ENCODE results near the gene RPS21. TPM values are rescaled to one million over a fixed set of nuclear protein-coding genes. Genes with fewer than 3 reads are reported as not detected.

Gene RPS21
- total and polyA plus RNA-seq, 2 of the 13 experiments (the other 11 are each of a cell fraction or from before 2014, with no cell fraction given): 2,647 to 11,063 TPM

GRCh38 chr20:62342910-62343309 is 44.0 kb upstream of the RPS21 start (continued):
- TF ChIP-seq PBX2 (CRISPR knock-in tag; IDR thresholded peaks at IDR 0.05) (no peak), ZNF441 (CRISPR knock-in tag; IDR thresholded peaks at IDR 0.05; ENCODE audit: borderline replicate concordance) (no peak), ZFP36L1 (CRISPR knock-in tag; IDR thresholded peaks at IDR 0.05) (no peak), SMARCC2 (IDR thresholded peaks at IDR 0.05) (no peak), ZC3H13 (CRISPR knock-in tag; IDR thresholded peaks at IDR 0.05) (no peak), ZNF335 (CRISPR knock-in tag; IDR thresholded peaks at IDR 0.05) (no peak), JARID2 (CRISPR knock-in tag; IDR thresholded peaks at IDR 0.05; ENCODE audit: insufficient replicate concordance) (no peak), HNF4G (IDR thresholded peaks at IDR 0.05; ENCODE audit: borderline replicate concordance, low read depth, low read length) (0 out of 2 replicates have a peak, but pooled peaks have one; percentile 33), HNF4G (CRISPR knock-in tag; IDR thresholded peaks at IDR 0.05; ENCODE audit: borderline replicate concordance, low read depth) (no peak), GZF1 (CRISPR knock-in tag; IDR thresholded peaks at IDR 0.05) (0 out of 2 replicates have a peak, but pooled peaks have one; percentile 66), ZNF280D (CRISPR knock-in tag; IDR thresholded peaks at IDR 0.05) (0 out of 2 replicates have a peak, but pooled peaks have one; percentile 29), DBP (CRISPR knock-in tag; IDR thresholded peaks at IDR 0.05; ENCODE audit: not compliant biosample characterization) (no peak), CEBPB (IDR thresholded peaks at IDR 0.05; ENCODE audit: borderline replicate concordance, low read depth, low read length) (no peak), SP140L (CRISPR knock-in tag; IDR thresholded peaks at IDR 0.05; ENCODE audit: borderline replicate concordance) (no peak), IRF1 (CRISPR knock-in tag; IDR thresholded peaks at IDR 0.05; ENCODE audit: low read depth) (no peak), ZNF232 (CRISPR knock-in tag; IDR thresholded peaks at IDR 0.05; ENCODE audit: borderline replicate concordance) (no peak; the same call in 1 of the 2 replicates), PAXIP1 (CRISPR knock-in tag; conservative IDR thresholded peaks at IDR 0.05) (peak; percentile 58), YEATS4 (CRISPR knock-in tag; IDR thresholded peaks at IDR 0.05; ENCODE audit: borderline replicate concordance) (no peak), SAFB2 (CRISPR knock-in tag; IDR thresholded peaks at IDR 0.05; ENCODE audit: borderline replicate concordance, low read depth) (no peak), ZNF496 (CRISPR knock-in tag; IDR thresholded peaks at IDR 0.05; ENCODE audit: insufficient replicate concordance) (no peak), KAT2B (IDR thresholded peaks at IDR 0.05; ENCODE audit: borderline replicate concordance, low read depth, low read length) (no peak)

Data from HepG2 (cell line).